HepG2 (cell line): ENCODE results near the gene USP12. TPM values are rescaled to one million over a fixed set of nuclear protein-coding genes. Genes with fewer than 3 reads are reported as not detected.

ENCODE experiments used
- ATAC-seq: fragments of 200-7000 bp; cut with Tn5 transposase; 3 replicates; pipeline ENCODE4 v1.9.1; 2020; ENCODE audit warnings: mild to moderate bottlenecking, moderate library complexity
- BruUV-seq: library from RNA; stranded (reverse); fragments of 400-500 nt; replicated peaks from 2 replicates; lab custom pipeline; 2021; lab: Mats Ljungman, UMichigan
- CTCF ChIA-PET: fragments of 300-600 bp; formaldehyde crosslinking; extraction: SDS; loops from one replicate; lab custom pipeline; 2021; ENCODE audit warnings: low total read pairs, inconsistent platforms, low intra/inter-chr PET ratio; lab: Yijun Ruan, JAX
- POLR2A ChIA-PET: fragments of 350-600 bp; sonication (Branson Sonifier 250); formaldehyde crosslinking; loops from one replicate; lab custom pipeline; 2020; ENCODE audit warnings: antibody characterized with exemption, inconsistent platforms; lab: Yijun Ruan, JAX
- DNase-seq: peaks from one replicate; pipeline ENCODE4 v3.0.0-alpha.2; 2015; ENCODE audit warnings: low spot score
- FAIRE-seq: peaks from 3 replicates; lab custom pipeline; 2011; peaks lifted over from hg19 to GRCh38; lab: Jason Lieb, UNC
- H2AFZ ChIP-seq: one replicate; pipeline ENCODE4 v1.6.1; 2011; ENCODE audit warnings: low read length, inconsistent platforms
- H3K27ac ChIP-seq: fragments of 300-600 bp; 3 replicates; pipeline ENCODE4 v1.8.0; 2011; ENCODE audit warnings: mixed run types, mild to moderate bottlenecking, mixed read lengths, low read length, inconsistent platforms; ENCODE audit not compliant: insufficient read depth; ENCODE audit errors: extremely low read length
- H3K27me3 ChIP-seq, 2 experiments: fragments of 200-600 bp in 1 of 2; 2 replicates in 1 of 2; 3 replicates in 1 of 2; pipeline versions ENCODE4 v1.6.0 to v1.8.0; 2011; ENCODE audit warnings: low read length in 2 of 2, mild to moderate bottlenecking in 2 of 2, moderate library complexity in 2 of 2, inconsistent platforms in 1 of 2; ENCODE audit not compliant: insufficient read depth in 2 of 2, control insufficient read depth in 1 of 2
- H3K36me3 ChIP-seq, 2 experiments: fragments of 200-600 bp in 1 of 2; replicated peaks in 1 of 2; 2 replicates in 1 of 2; 3 replicates in 1 of 2; pipeline versions ENCODE4 v1.5.1 to v1.8.0; 2011; ENCODE audit warnings: low read length in 2 of 2, inconsistent platforms in 1 of 2; ENCODE audit not compliant: insufficient read depth in 2 of 2, control insufficient read depth in 1 of 2
- H3K4me1 ChIP-seq: 2 replicates; pipeline ENCODE4 v1.5.1; 2012; ENCODE audit warnings: low read length, inconsistent platforms; ENCODE audit not compliant: insufficient read depth
- H3K4me2 ChIP-seq: 2 replicates; pipeline ENCODE4 v1.6.0; 2011; ENCODE audit warnings: low read depth, low read length, inconsistent platforms
- H3K4me3 ChIP-seq, 3 experiments: fragments of 200-600 bp in 1 of 3; sonication (generic), shearing (Covaris generic) in 1 of 3; replicated peaks in 1 of 3; 2 replicates each; pipeline ENCODE4 v1.5.1; 2011 to 2016; ENCODE audit warnings: low read length in 3 of 3, inconsistent platforms in 2 of 3, low read depth in 2 of 3, mild to moderate bottlenecking in 2 of 3, control low read depth in 1 of 3, mixed read lengths in 1 of 3; ENCODE audit not compliant: insufficient read depth in 1 of 3
- H3K79me2 ChIP-seq: one replicate; pipeline ENCODE4 v1.6.1; 2011; ENCODE audit warnings: low read length, inconsistent platforms; ENCODE audit not compliant: insufficient read depth
- H3K9ac ChIP-seq: 2 replicates; pipeline ENCODE4 v1.6.0; 2011; ENCODE audit warnings: mild to moderate bottlenecking, low read depth, low read length, inconsistent platforms; ENCODE audit not compliant: insufficient read depth
- H3K9me3 ChIP-seq: 2 replicates; pipeline ENCODE4 v1.5.1; 2012; ENCODE audit warnings: mild to moderate bottlenecking, low read length
- H4K20me1 ChIP-seq: 2 replicates; pipeline ENCODE4 v1.6.0; 2011; ENCODE audit warnings: inconsistent platforms, mild to moderate bottlenecking, low read length, moderate library complexity; ENCODE audit not compliant: insufficient read depth
- ELF1 ChIP-seq: sonication (generic); formaldehyde crosslinking; IDR thresholded peaks from 2 replicates; pipeline ENCODE4 v1.4.0; 2020; ENCODE audit warnings: missing genetic modification reagents
- MLLT10 ChIP-seq: sonication (generic); formaldehyde crosslinking; IDR thresholded peaks from 2 replicates; pipeline ENCODE4 v1.4.0; 2020; ENCODE audit warnings: missing genetic modification reagents
- NONO ChIP-seq, 2 experiments: fragments of 450-650 bp in 1 of 2; sonication (generic) in 1 of 2; formaldehyde crosslinking in 1 of 2; IDR thresholded peaks in 1 of 2; conservative IDR thresholded peaks in 1 of 2; 2 replicates each; pipeline versions ENCODE4 v1.6.1 to v1.8.0; 2017 to 2022; ENCODE audit warnings: mild to moderate bottlenecking in 1 of 2, missing genetic modification reagents in 1 of 2, moderate library complexity in 1 of 2
- NR2F2 ChIP-seq: IDR thresholded peaks from 2 replicates; pipeline ENCODE4 v1.6.1; 2012; ENCODE audit warnings: low read depth, inconsistent platforms, borderline replicate concordance
- SNRNP70 ChIP-seq: fragments of 200-400 bp; formaldehyde crosslinking; IDR thresholded peaks from 2 replicates; pipeline ENCODE4 v1.6.1; 2017; ENCODE audit warnings: mild to moderate bottlenecking, low read depth, low read length, moderate library complexity
- SOX13 ChIP-seq, 3 experiments: fragments of 450-650 bp in 1 of 3; sonication (generic) in 1 of 3; formaldehyde crosslinking in 1 of 3; IDR thresholded peaks in 2 of 3; conservative IDR thresholded peaks in 1 of 3; 2 replicates each; pipeline versions ENCODE4 v1.5.0 to v1.6.1; 2016 to 2020; ENCODE audit warnings: antibody characterized with exemption in 1 of 3, mild to moderate bottlenecking in 1 of 3, missing compliant biosample characterization in 1 of 3, missing genetic modification reagents in 1 of 3, moderate library complexity in 1 of 3
- SOX5 ChIP-seq: IDR thresholded peaks from 2 replicates; pipeline ENCODE4 v1.6.1; 2016; ENCODE audit warnings: borderline replicate concordance
- TEAD2 ChIP-seq: sonication (generic); formaldehyde crosslinking; IDR thresholded peaks from 2 replicates; pipeline ENCODE4 v1.9.0; 2021; ENCODE audit warnings: missing genetic modification reagents
- XRCC5 ChIP-seq: fragments of 200-400 bp; formaldehyde crosslinking; optimal IDR thresholded peaks from 2 replicates; pipeline ENCODE3; 2017; ENCODE audit warnings: mild to moderate bottlenecking, low read length
- ZFP90 ChIP-seq: sonication (generic); formaldehyde crosslinking; IDR thresholded peaks from 2 replicates; pipeline ENCODE4 v1.8.0; 2022; ENCODE audit warnings: missing genetic modification reagents, mild to moderate bottlenecking, inconsistent platforms, borderline replicate concordance
- ZNF30 ChIP-seq: sonication (generic); formaldehyde crosslinking; IDR thresholded peaks from 2 replicates; pipeline ENCODE4 v1.5.0; 2020; ENCODE audit warnings: mild to moderate bottlenecking, missing genetic modification reagents
- ZNF33B ChIP-seq: sonication (generic); formaldehyde crosslinking; IDR thresholded peaks from 2 replicates; pipeline ENCODE4 v1.5.1; 2020; ENCODE audit warnings: mild to moderate bottlenecking, missing genetic modification reagents
- ZSCAN9 ChIP-seq: IDR thresholded peaks from 2 replicates; pipeline ENCODE4 v1.6.1; 2016; ENCODE audit warnings: borderline replicate concordance
- WGBS: methylation state at CpG from one replicate; pipeline ENCODE4 v1.1.6; 2017; ENCODE audit warnings: low lambda C conversion rate; 5-methylcytosine and 5-hydroxymethylcytosine counted together
- in situ Hi-C: cut with HindIII; loops from 2 replicates; pipeline ENCODE4 v1.10.0; 2017; ENCODE audit warnings: low pct_unique_long_range_greater_than_20kb; ENCODE audit not compliant: extremely low pct_ligation_motif_present
- intact Hi-C: fragments of 100-400 bp; cut with micrococcal nuclease; formaldehyde crosslinking; loops from one replicate; pipeline ENCODE4 v1.10.0; 2022; ENCODE audit not compliant: unreplicated experiment
- polyA plus RNA-seq, 8 experiments: library from polyadenylated mRNA; depleted of rRNA in 3 of 8; stranded (reverse) in 7 of 8; unstranded in 1 of 8; fragments of >200 nt; fragmentation: Illumina TruSeq in 4 of 8; extraction: Trizol in 4 of 8; gene quantifications; 2 replicates each; pipeline versions ENCODE4 v1.2.1 to v1.2.3, GENCODE V29; 2011 to 2016; ENCODE audit warnings: low read depth in 4 of 8, missing spikeins in 1 of 8, mixed read lengths in 1 of 8; ENCODE audit not compliant: insufficient read depth in 1 of 8
- total RNA-seq, 5 experiments: library from RNA; depleted of rRNA; stranded (reverse); fragments of >200 nt; fragmentation: Illumina TruSeq; extraction: Trizol; gene quantifications; 2 replicates each; pipeline ENCODE4 v1.2.3, GENCODE V29; 2016; ENCODE audit warnings: low read depth in 1 of 5
- TF ChIP-seq, protein P1 (sequence below): sonication (generic); formaldehyde crosslinking; IDR thresholded peaks from 2 replicates; pipeline ENCODE4 v1.4.0; 2020; ENCODE audit warnings: missing genetic modification reagents, mild to moderate bottlenecking, borderline replicate concordance
- TF ChIP-seq, protein P2 (sequence below): sonication (generic); formaldehyde crosslinking; IDR thresholded peaks from 2 replicates; pipeline ENCODE4 v1.5.1; 2020; ENCODE audit warnings: missing genetic modification reagents, mild to moderate bottlenecking, borderline replicate concordance
- TF ChIP-seq, protein P3 (sequence below): sonication (generic); formaldehyde crosslinking; IDR thresholded peaks from 2 replicates; pipeline ENCODE4 v1.5.0; 2020; ENCODE audit warnings: mild to moderate bottlenecking, missing genetic modification reagents, moderate library complexity
- TF ChIP-seq, protein P4 (sequence below): sonication (generic); formaldehyde crosslinking; IDR thresholded peaks from 2 replicates; pipeline ENCODE4 v1.5.0; 2020; ENCODE audit warnings: missing genetic modification reagents

Gene USP12
- total and polyA plus RNA-seq, 2 of the 13 experiments (the other 11 are each of a cell fraction or from before 2014, with no cell fraction given): 9.8 to 19.5 TPM

DNA sequence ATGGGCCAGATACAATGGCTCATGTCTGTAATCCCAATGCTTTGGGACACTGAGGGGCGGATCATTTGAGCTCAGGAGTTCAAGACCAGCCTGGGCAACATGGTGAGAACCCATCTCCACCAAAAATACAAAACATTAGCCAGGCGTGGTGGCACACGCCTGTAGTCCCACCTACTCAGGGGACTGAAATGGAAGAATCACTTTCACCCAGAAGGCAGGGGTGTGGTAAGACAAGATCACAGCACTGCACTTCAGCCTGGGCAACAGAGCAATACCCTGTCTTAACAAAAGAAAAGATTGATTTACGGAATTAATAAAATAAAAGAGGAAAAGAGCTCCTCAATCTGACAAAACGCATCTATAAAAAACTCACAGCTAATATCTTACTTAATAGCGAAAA lies 22.7 kb downstream of the USP12 start:
- H3K27ac ChIP-seq: no peak overlapping the region
- no peak overlapping the region for H2AFZ ChIP-seq
- no TSS peak for BruUV-seq
- WGBS: 99% methylated on average over 6 of the region's 6 CpGs
- no peak overlapping the region for H3K4me2 ChIP-seq
- ATAC-seq (no peak), FAIRE-seq (no peak), DNase-seq (no peak)
- no peak overlapping the region for H3K4me3 ChIP-seq
- no peaks in the 10 kb centered on the region for H3K9me3 ChIP-seq
- in situ Hi-C loops: no loop called here
- H3K9ac ChIP-seq: no peak overlapping the region
- H3K79me2 ChIP-seq: peaks cover 83% of the 10 kb centered on the region
- H3K36me3 ChIP-seq: no peaks in the 10 kb centered on the region
- POLR2A ChIA-PET: interaction anchor here (0.6 kb wide), 1 partner anchor 21 kb away, joined by 3 read pairs; no protein-coding TSS in a partner anchor
- peaks cover 15% of the 10 kb centered on the region for H3K4me1 ChIP-seq
- intact Hi-C loops: no loop called here
- H4K20me1 ChIP-seq: 0 out of 2 replicates have a peak, but pooled peaks cover 5% of the 10 kb centered on the region
- H3K27me3 ChIP-seq: no peaks in the 10 kb centered on the region
- CTCF ChIA-PET: no interaction called here
- no peak for TF ChIP-seq XRCC5
- no peak for TF ChIP-seq ELF1 (CRISPR knock-in tag)
- no peak for TF ChIP-seq SNRNP70
- no peak for TF ChIP-seq NONO (IDR thresholded peaks at IDR 0.05)
- no peak for TF ChIP-seq NONO (CRISPR knock-in tag; conservative IDR thresholded peaks at IDR 0.05)
- no peak for TF ChIP-seq SOX5 (CRISPR knock-in tag)
- TF ChIP-seq, protein P1, sequence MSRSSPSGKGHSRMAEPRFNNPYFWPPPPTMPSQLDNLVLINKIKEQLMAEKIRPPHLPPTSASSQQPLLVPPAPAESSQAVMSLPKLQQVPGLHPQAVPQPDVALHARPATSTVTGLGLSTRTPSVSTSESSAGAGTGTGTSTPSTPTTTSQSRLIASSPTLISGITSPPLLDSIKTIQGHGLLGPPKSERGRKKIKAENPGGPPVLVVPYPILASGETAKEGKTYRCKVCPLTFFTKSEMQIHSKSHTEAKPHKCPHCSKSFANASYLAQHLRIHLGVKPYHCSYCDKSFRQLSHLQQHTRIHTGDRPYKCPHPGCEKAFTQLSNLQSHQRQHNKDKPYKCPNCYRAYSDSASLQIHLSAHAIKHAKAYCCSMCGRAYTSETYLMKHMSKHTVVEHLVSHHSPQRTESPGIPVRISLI (CRISPR knock-in tag): no peak
- TF ChIP-seq ZNF33B (CRISPR knock-in tag): no peak
- no peak for TF ChIP-seq NR2F2
- TF ChIP-seq TEAD2: no peak
- TF ChIP-seq, protein P2, sequence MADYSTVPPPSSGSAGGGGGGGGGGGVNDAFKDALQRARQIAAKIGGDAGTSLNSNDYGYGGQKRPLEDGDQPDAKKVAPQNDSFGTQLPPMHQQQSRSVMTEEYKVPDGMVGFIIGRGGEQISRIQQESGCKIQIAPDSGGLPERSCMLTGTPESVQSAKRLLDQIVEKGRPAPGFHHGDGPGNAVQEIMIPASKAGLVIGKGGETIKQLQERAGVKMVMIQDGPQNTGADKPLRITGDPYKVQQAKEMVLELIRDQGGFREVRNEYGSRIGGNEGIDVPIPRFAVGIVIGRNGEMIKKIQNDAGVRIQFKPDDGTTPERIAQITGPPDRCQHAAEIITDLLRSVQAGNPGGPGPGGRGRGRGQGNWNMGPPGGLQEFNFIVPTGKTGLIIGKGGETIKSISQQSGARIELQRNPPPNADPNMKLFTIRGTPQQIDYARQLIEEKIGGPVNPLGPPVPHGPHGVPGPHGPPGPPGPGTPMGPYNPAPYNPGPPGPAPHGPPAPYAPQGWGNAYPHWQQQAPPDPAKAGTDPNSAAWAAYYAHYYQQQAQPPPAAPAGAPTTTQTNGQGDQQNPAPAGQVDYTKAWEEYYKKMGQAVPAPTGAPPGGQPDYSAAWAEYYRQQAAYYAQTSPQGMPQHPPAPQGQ (CRISPR knock-in tag): no peak
- TF ChIP-seq, protein P3, sequence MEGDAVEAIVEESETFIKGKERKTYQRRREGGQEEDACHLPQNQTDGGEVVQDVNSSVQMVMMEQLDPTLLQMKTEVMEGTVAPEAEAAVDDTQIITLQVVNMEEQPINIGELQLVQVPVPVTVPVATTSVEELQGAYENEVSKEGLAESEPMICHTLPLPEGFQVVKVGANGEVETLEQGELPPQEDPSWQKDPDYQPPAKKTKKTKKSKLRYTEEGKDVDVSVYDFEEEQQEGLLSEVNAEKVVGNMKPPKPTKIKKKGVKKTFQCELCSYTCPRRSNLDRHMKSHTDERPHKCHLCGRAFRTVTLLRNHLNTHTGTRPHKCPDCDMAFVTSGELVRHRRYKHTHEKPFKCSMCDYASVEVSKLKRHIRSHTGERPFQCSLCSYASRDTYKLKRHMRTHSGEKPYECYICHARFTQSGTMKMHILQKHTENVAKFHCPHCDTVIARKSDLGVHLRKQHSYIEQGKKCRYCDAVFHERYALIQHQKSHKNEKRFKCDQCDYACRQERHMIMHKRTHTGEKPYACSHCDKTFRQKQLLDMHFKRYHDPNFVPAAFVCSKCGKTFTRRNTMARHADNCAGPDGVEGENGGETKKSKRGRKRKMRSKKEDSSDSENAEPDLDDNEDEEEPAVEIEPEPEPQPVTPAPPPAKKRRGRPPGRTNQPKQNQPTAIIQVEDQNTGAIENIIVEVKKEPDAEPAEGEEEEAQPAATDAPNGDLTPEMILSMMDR (CRISPR knock-in tag): no peak
- no peak for TF ChIP-seq ZFP90 (CRISPR knock-in tag)
- TF ChIP-seq ZSCAN9 (CRISPR knock-in tag): no peak
- TF ChIP-seq MLLT10: no peak
- TF ChIP-seq SOX13 (IDR thresholded peaks at IDR 0.05): no peak
- no peak for TF ChIP-seq SOX13 (CRISPR knock-in tag; conservative IDR thresholded peaks at IDR 0.05 in 1 of 2, IDR thresholded peaks at IDR 0.05 in 1 of 2)
- TF ChIP-seq, protein P4, sequence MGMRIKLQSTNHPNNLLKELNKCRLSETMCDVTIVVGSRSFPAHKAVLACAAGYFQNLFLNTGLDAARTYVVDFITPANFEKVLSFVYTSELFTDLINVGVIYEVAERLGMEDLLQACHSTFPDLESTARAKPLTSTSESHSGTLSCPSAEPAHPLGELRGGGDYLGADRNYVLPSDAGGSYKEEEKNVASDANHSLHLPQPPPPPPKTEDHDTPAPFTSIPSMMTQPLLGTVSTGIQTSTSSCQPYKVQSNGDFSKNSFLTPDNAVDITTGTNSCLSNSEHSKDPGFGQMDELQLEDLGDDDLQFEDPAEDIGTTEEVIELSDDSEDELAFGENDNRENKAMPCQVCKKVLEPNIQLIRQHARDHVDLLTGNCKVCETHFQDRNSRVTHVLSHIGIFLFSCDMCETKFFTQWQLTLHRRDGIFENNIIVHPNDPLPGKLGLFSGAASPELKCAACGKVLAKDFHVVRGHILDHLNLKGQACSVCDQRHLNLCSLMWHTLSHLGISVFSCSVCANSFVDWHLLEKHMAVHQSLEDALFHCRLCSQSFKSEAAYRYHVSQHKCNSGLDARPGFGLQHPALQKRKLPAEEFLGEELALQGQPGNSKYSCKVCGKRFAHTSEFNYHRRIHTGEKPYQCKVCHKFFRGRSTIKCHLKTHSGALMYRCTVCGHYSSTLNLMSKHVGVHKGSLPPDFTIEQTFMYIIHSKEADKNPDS (CRISPR knock-in tag): no peak
- TF ChIP-seq ZNF30: no peak
